HT-29 (cell line): ENCODE measurements around the gene IFI6. TPM values are rescaled to one million over a fixed set of nuclear protein-coding genes. Genes with fewer than 3 reads are reported as not detected.
"Not testable (repeated sequence)": the region's sequence is repeated elsewhere in the genome, so short reads cannot be mapped to it uniquely, and the experiment has no call there.

Experiments used
- DNase-seq: peaks from one replicate; pipeline ENCODE4 v3.0.0-alpha.2; 2015; ENCODE audit warnings: low spot score
- total RNA-seq: library from RNA; depleted of rRNA; stranded (reverse); fragments of >200 nt; shearing (Covaris generic); gene quantifications from 2 replicates; pipeline ENCODE4 v1.2.3, GENCODE V29; 2014; rRNA removed

Gene IFI6
- total RNA-seq, result 84.5 and 178 TPM in 2 replicates

DNA sequence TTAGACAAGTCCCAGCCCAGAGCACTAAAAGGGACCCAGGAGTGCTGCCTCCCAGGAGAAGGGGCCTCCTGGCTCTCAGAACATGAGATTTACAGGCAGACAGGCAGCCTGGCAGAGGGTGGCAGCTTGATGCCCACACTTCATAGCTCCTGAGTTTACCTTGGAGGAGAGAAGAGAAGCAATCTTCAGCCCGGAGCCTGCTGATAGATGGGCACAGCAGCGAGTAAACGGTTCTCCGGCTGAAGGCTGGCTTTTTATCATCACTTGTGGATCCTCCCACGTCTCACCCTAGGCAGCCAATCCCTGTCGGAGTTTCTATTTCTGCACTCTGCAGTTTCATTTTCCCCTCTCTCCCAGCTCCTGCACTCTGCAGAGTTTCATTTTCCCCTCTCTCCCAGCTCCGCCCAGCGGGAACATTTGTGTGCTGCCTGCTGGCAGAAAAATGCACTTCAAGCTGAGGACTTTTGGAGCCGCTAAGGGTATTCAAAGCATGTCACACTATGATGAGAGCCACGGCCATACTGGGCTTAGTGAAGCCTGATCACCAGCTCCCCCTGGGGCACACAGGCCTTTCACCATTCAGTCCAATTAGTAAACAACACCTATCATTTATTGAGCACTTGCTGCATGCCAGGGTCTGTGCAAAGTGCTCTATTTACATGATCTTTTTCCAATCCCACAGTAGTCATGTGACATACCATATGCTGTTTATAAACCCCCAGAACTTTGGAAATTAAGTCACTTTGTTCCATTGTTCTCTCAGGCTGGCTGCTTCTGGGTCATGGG is at the start of gene IFI6:
IFI6 (minus strand) TSS at position 229 of the 786 bp plus-strand sequence. CDS start 2,878 bp downstream, outside the sequence.
- DNase-seq, result peak; percentile 92

GRCh38 chr1:27719286-27720251 is 47.6 kb upstream of the IFI6 start:
- peak; percentile 47 for DNase-seq

- DNase-seq, result no peak
These were observed 44.4 kb upstream of the IFI6 start for GRCh38 chr1:27716262-27716895.

DNA sequence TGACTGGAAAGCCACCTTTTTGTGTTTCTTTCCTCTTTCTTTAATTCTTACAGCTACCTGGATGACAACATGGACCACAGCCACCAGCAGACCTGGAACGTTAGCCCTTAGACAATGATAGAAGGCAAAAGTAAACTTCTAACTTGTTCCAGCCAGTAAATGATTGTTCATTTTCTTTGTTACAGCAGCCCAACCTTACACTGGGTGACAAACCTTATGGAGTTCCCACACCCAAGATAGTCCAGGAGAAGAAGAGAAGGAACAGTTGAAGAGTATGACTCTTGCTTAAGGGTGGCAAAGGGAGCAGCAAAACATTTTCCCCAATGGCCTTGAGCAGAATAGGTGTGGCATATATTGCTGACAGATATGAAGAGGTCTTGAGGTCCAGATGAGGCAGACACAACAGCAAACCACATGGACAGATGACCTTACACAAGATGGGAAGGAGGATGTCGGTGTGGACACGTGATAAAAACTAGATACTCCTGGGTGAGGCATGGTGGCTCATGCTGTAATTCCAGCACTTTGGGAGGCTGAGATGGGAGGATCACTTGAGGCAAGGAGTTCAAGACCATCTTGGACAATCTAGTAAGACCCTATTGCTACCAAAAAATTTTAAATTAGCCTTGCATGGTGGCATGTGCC is 42.0 kb upstream of the IFI6 start:
- DNase-seq, result no peak

DNA sequence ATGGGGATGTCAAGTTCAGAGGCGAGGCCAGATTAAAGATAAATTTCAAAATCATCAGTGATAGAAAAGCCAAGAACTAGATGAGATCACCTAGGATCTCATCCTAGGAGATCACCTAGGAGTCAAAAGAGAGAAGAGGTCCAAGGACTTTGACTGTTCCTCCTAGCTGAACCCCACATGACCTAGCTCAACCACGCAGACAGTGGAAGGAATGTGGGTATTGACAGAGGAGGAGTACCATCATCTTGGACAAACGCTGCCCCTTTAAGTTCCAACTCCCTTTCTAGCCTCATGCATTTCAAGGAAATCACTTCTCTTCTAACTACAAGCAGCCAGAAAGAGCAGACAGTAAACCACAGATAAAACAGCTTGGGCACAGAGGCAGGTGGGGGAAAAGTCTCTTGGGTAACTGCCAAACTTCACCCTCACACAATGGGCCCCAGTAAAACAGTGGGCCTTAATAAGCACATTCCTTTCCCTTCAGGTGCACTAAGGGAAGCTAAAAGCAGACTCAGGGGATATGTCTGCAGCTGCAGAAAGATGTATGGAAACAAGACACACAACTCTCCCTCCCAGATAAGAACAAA is 41.2 kb upstream of the IFI6 start:
- DNase-seq, result no peak

DNA sequence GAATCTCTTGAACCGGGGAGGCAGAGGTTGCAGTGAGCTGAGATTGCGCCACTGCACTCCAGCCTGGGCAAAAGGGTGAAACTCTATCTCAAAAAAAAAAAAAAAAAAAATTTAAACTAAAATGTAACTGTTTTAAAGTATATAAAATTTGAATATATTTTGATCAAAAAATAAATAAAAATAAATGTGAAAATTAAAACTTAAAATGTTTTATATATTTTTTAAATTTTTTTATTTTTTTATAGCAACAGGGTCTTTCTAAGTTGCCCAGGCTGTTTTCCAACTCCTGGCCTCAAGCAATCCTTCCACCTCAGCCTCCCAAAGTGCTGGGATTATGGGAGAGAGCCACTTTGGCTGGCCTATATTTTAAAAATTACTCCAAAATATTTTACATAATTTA is 38.6 kb upstream of the IFI6 start:
- DNase-seq, result no peak

DNA sequence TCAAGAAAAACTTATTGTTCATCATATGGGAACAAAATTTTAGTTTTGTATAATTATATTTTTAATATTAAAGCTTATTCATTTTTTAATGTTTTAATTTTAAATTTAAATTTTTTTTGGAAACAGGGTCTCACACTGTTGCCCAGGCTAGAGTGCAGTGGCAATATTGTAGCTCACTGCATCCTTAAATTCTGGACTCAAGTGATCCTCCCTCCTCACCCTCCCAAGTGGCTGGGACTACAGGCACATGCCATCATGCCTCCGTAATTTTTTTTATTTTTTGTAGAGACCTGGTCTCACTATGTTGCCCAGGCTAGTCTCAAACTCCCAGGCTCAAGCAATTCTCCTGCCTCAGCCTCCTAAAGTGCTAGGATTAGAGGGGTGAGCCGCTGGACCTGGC is 33.6 kb upstream of the IFI6 start:
- no peak for DNase-seq

DNA sequence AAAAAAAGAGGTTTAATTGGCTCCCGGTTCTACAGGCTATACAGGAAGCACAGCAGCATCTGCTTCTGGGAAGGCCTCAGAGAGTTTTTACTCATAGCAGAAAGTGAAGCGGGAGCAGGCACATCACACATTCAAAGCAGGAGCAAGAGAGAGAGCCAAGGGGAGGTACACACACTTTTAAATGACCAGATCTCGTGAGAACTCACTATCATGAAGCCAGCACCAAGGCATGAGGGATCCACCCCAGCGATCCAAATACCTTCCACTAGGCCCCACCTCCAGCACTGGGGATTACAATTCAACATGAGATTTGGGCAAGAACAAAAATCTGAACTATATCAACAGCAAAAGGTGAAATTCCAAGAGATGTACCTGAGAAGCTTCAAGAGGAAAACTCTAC is 33.0 kb upstream of the IFI6 start:
- DNase-seq, result no peak

GRCh38 chr1:27696835-27697234 is 24.8 kb upstream of the IFI6 start:
- not testable (repeated sequence) for DNase-seq

DNA sequence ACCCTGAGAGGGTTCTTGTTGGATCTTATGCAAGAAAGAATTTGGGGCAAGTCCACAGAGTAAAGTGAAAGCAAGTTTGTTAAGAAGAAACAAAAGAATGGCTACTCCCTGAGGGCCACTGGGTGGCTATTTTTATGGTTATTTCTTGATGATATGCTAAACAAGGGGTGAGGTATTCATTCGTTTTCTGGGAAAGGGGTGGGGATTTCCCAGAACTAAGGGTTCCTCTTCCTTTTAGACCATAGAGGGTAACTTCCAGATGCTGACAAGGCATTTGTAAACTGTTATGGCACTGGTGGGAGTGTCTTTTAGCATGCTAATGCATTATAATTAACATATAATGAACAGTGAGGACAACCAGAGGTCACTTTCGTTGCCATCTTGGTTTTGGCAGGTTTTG is 18.2 kb upstream of the IFI6 start:
- DNase-seq, result no peak

GRCh38 chr1:27689423-27690173 is 17.6 kb upstream of the IFI6 start:
- DNase-seq, result no peak

DNA sequence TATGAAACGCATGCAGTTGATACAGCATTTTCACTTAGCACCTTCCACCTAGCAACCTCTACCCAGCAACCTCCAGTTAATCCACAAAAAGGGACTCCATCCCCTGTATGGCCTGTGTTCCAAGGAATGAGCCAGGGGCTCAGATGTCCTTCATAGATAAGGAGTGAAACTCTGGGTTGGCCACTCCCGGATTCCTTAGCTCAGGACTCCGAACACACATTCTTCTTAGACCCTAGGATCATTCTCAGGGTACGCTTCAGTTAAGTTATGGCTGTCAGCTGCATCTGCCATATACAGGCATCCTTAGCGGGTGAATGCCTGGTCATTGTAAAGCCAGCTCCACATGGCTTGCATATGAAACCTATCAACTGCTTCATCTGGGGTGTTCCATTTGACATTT is 15.9 kb upstream of the IFI6 start:
- no peak for DNase-seq

GRCh38 chr1:27686223-27686990 is 14.4 kb upstream of the IFI6 start:
- peak; percentile 82 for DNase-seq

GRCh38 chr1:27684176-27684575 is 12.2 kb upstream of the IFI6 start:
- no peak for DNase-seq

- peak; percentile 52 for DNase-seq
These were observed 10.5 kb upstream of the IFI6 start for GRCh38 chr1:27682351-27682944.

- DNase-seq, result not testable (repeated sequence)
These were observed 9.6 kb upstream of the IFI6 start for GRCh38 chr1:27681580-27681979.

DNA sequence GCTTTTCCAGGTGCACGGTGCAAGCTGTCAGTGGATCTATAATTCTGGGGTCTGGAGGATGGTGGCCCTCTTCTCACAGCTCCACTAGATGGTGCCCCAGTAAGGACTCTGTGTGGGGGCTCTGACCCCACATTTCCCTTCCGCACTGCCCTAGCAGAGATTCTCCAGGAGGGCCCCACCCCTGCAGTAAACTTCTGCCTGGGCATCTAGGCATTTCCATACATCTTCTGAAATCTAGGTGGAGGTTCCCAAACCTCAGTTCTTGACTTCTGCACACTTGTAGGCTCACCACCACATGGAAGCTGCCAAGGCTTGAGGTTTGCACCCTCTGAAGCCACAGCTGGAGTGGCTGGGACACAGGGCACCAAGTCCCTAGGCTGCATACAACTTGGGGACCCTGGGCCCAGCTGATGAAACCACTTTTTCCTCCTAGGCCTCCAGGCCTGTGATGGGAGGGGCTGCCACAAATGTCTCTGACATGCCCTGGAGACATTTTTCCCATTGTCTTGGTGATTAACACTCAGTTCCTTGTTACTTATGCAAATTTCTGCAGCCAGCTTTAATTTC is 8.3 kb upstream of the IFI6 start:
- DNase-seq, result not testable (repeated sequence)

DNA sequence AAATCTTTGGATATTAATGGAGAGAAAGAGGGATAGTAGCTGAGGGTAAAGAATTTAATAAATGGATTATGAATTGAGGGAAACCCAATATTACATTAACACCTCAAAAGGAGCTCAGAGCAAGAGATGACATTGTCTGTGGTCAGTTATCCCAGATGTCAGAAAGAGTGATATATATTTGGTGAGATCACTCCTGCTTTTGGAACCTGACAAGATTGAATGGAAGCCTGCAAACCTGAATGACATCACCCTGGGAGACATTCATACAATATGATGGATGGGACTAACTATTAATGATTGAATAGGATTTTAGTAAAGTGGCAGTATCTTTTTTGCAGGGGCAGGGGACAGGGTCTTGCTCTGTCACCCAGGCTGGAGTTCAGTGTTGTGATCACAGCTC is 6.8 kb upstream of the IFI6 start:
- DNase-seq, result no peak

DNA sequence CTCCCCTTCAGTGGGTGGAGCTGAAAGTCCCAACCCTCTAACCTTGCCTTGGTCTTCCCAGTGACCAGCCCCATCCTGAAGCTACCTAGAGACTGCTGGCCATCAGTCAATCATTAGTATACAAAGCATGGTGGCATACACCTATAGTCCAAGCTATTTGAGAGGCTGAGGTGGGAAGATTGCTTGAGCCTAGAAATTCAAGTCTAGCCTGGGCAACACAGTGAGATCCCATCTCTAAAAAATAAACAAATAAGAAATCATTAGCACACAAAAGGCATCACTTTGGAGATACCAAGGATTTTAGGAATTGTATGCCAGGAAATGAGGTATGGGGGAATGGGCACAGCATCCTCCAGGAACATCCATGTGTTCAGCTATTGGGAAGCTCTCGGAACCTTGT is 4.4 kb upstream of the IFI6 start:
- no peak for DNase-seq
